Stomach (tissue), 4 donors: ENCODE data around the gene OR5AL1.

Experiments used
- EP300 ChIP-seq: sonication (generic); formaldehyde crosslinking; IDR thresholded peaks from one replicate; pipeline ENCODE4 v1.6.1; 2017; ENCODE audit warnings: antibody characterized with exemption
- POLR2A ChIP-seq, 4 donors: fragments of 450-650 bp; IDR thresholded peaks; one replicate each; pipeline ENCODE4 v1.6.1; 2016; ENCODE audit warnings: antibody characterized with exemption in 4 of 4, control low read depth in 2 of 4, mild to moderate bottlenecking in 1 of 4, moderate library complexity in 1 of 4
- POLR2AphosphoS5 ChIP-seq, 3 donors: sonication (generic); formaldehyde crosslinking; IDR thresholded peaks; one replicate each; pipeline ENCODE4 v1.6.1; 2016; ENCODE audit warnings: antibody characterized with exemption in 3 of 3
- TF ChIP-seq, protein P1 (sequence below), 7 experiments: fragments of 450-650 bp in 4 of 7; fragments of 200-600 bp in 3 of 7; sonication (generic) in 3 of 7; IDR thresholded peaks; one replicate each; pipeline ENCODE4 v1.5.1; 2016 to 2019; ENCODE audit warnings: antibody characterized with exemption in 7 of 7, control low read depth in 2 of 7, mild to moderate bottlenecking in 1 of 7

GRCh38 chr11:56404393-56404792 lies 8.1 kb upstream of the OR5AL1 start:
- no peak for TF ChIP-seq POLR2A (IDR thresholded peaks at IDR 0.05)
- TF ChIP-seq, protein P1, sequence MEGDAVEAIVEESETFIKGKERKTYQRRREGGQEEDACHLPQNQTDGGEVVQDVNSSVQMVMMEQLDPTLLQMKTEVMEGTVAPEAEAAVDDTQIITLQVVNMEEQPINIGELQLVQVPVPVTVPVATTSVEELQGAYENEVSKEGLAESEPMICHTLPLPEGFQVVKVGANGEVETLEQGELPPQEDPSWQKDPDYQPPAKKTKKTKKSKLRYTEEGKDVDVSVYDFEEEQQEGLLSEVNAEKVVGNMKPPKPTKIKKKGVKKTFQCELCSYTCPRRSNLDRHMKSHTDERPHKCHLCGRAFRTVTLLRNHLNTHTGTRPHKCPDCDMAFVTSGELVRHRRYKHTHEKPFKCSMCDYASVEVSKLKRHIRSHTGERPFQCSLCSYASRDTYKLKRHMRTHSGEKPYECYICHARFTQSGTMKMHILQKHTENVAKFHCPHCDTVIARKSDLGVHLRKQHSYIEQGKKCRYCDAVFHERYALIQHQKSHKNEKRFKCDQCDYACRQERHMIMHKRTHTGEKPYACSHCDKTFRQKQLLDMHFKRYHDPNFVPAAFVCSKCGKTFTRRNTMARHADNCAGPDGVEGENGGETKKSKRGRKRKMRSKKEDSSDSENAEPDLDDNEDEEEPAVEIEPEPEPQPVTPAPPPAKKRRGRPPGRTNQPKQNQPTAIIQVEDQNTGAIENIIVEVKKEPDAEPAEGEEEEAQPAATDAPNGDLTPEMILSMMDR (IDR thresholded peaks at IDR 0.05) = no peak
- no peak for TF ChIP-seq EP300
- no peak for TF ChIP-seq POLR2AphosphoS5 (IDR thresholded peaks at IDR 0.05)
